ENCODE measurements around the gene FCGR3A.

GRCh38 chr1:161506336-161507223 is 43.0 kb downstream of the FCGR3A start:
- TF ChIP-seq EZH2 (IDR thresholded peaks at IDR 0.05; ENCODE audit: low read depth, unreplicated experiment): no peak
- TF ChIP-seq CTCF (conservative IDR thresholded peaks at IDR 0.05; ENCODE audit: low read depth in 2 of 2): no peak

Data from GM23338 (cell line).